Body of pancreas (tissue), 4 donors: ENCODE data around the gene SGCD. TPM values are rescaled to one million over a fixed set of nuclear protein-coding genes. Genes with fewer than 3 reads are reported as not detected.

ENCODE experiments used
- ATAC-seq: fragments of 150-250 bp; one replicate; pipeline ENCODE4 v1.9.1; 2016
- DNase-seq, 4 donors: peaks; one replicate each; pipeline ENCODE4 v3.0.0-alpha.2; 2019
- H3K27ac ChIP-seq, 4 donors: fragments of 200-600 bp; sonication (generic); 1 replicate in 3 of 4; 2 replicates in 1 of 4; pipeline versions ENCODE4 v1.5.1 to v1.6.1; 2016 to 2019; ENCODE audit warnings: mild to moderate bottlenecking in 1 of 4, mixed read lengths in 1 of 4, moderate library complexity in 1 of 4
- H3K27me3 ChIP-seq, 2 donors: fragments of 200-600 bp; sonication (generic); one replicate each; pipeline ENCODE4 v1.6.0; 2016; ENCODE audit warnings: mild to moderate bottlenecking in 1 of 2
- H3K36me3 ChIP-seq, 2 donors: fragments of 200-600 bp; sonication (generic); replicated peaks in 1 of 2; 2 replicates each; pipeline ENCODE4 v1.5.1; 2016; ENCODE audit warnings: low read depth in 2 of 2; ENCODE audit not compliant: insufficient read depth in 1 of 2
- H3K4me1 ChIP-seq: fragments of 200-600 bp; sonication (generic); one replicate; pipeline ENCODE4 v1.6.0; 2016
- H3K4me3 ChIP-seq, 2 donors: fragments of 200-600 bp; sonication (generic); 1 replicate in 1 of 2; 2 replicates in 1 of 2; pipeline ENCODE4 v1.5.1; 2016 to 2019
- H3K9me3 ChIP-seq, 3 donors: fragments of 200-600 bp; sonication (generic); 1 replicate in 2 of 3; 2 replicates in 1 of 3; pipeline ENCODE4 v1.5.1; 2016
- POLR2A ChIP-seq, 3 donors: fragments of 450-650 bp; IDR thresholded peaks; one replicate each; pipeline ENCODE4 v1.6.1; 2016; ENCODE audit warnings: antibody characterized with exemption in 3 of 3, mild to moderate bottlenecking in 2 of 3
- WGBS, 2 donors: methylation state at CpG; one replicate each; pipeline ENCODE4 v1.1.5; 2017; 5-methylcytosine and 5-hydroxymethylcytosine counted together
- intact Hi-C: fragments of 100-400 bp; cut with DNase I; formaldehyde crosslinking; loops from one replicate; pipeline ENCODE4 v1.15.1; 2023
- total RNA-seq, 2 donors: library from RNA; depleted of rRNA; stranded (reverse); fragments of >200 nt; gene quantifications; one replicate each; pipeline ENCODE4 v1.1.0, GENCODE V29; 2016
- TF ChIP-seq, protein P1 (sequence below), 7 experiments: fragments of 450-650 bp in 4 of 7; fragments of 200-600 bp in 3 of 7; sonication (generic) in 3 of 7; IDR thresholded peaks; one replicate each; pipeline ENCODE4 v1.5.1; 2016 to 2019; ENCODE audit warnings: antibody characterized with exemption in 7 of 7

The SGCD gene
- total RNA-seq, 2 donors from 2014 or later: 0.66 to 2.6 TPM

GRCh38 chr5:156585999-156586398 is 259.0 kb downstream of the SGCD start:
- TF ChIP-seq, protein P1, sequence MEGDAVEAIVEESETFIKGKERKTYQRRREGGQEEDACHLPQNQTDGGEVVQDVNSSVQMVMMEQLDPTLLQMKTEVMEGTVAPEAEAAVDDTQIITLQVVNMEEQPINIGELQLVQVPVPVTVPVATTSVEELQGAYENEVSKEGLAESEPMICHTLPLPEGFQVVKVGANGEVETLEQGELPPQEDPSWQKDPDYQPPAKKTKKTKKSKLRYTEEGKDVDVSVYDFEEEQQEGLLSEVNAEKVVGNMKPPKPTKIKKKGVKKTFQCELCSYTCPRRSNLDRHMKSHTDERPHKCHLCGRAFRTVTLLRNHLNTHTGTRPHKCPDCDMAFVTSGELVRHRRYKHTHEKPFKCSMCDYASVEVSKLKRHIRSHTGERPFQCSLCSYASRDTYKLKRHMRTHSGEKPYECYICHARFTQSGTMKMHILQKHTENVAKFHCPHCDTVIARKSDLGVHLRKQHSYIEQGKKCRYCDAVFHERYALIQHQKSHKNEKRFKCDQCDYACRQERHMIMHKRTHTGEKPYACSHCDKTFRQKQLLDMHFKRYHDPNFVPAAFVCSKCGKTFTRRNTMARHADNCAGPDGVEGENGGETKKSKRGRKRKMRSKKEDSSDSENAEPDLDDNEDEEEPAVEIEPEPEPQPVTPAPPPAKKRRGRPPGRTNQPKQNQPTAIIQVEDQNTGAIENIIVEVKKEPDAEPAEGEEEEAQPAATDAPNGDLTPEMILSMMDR (IDR thresholded peaks at IDR 0.05): no peak
- no peak for TF ChIP-seq POLR2A (IDR thresholded peaks at IDR 0.05)
- H3K4me1 ChIP-seq: no peaks in the 10 kb centered on the region
- ATAC-seq: no peak
- 53 to 68% methylated on average over 4 of the region's 4 CpGs for WGBS, 2 donors
- intact Hi-C loops: no loop called here
- H3K4me3 ChIP-seq: no peak overlapping the region
- no peak overlapping the region for H3K27ac ChIP-seq
- H3K36me3 ChIP-seq: no peaks in the 10 kb centered on the region
- no peaks in the 10 kb centered on the region for H3K9me3 ChIP-seq
- H3K27me3 ChIP-seq: no peaks in the 10 kb centered on the region
- no peak for DNase-seq

- ATAC-seq (no peak), DNase-seq (no peak)
- Histone ChIP-seq H3K27ac (no peak overlapping the region), H3K9me3 (no peaks in the 10 kb centered on the region), H3K36me3 (no peaks in the 10 kb centered on the region), H3K27me3 (no peaks in the 10 kb centered on the region), H3K4me1 (no peaks in the 10 kb centered on the region), H3K4me3 (no peak overlapping the region)
- WGBS, 2 donors: 25% methylated on average over 2 of the region's 2 CpGs
- no peak for TF ChIP-seq POLR2A (IDR thresholded peaks at IDR 0.05)
- TF ChIP-seq, protein P1 (IDR thresholded peaks at IDR 0.05): no peak
- intact Hi-C loops: no loop called here
These were observed 260.0 kb downstream of the SGCD start for GRCh38 chr5:156587012-156587411.

DNA sequence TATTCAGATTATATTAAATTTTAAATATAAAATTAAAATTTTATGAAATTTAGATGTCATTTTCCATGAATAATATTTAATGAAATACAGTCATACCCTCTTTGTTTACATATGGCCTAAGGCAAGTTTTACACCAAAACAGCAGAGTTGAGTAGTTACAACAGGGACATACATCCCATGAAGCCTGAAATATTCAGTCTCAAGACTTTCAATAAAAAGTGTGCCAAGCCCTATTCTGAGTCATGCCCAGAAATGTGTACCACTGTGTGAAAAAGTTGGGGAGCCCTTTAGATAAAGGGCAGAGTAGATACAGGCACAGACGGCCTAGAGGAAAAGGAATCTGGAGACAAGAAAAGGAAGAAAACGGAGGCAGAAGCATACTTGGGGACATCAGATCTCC is 261.3 kb downstream of the SGCD start:
- Histone ChIP-seq H3K36me3 (no peaks in the 10 kb centered on the region), H3K27ac (no peak overlapping the region), H3K27me3 (no peaks in the 10 kb centered on the region), H3K9me3 (no peaks in the 10 kb centered on the region), H3K4me3 (no peak overlapping the region), H3K4me1 (no peaks in the 10 kb centered on the region)
- intact Hi-C loops: no loop called here
- DNase-seq (no peak), ATAC-seq (no peak)
- 59 to 71% methylated on average over 2 of the region's 2 CpGs for WGBS, 2 donors
- TF ChIP-seq POLR2A (IDR thresholded peaks at IDR 0.05): no peak
- TF ChIP-seq, protein P1 (IDR thresholded peaks at IDR 0.05): no peak

DNA sequence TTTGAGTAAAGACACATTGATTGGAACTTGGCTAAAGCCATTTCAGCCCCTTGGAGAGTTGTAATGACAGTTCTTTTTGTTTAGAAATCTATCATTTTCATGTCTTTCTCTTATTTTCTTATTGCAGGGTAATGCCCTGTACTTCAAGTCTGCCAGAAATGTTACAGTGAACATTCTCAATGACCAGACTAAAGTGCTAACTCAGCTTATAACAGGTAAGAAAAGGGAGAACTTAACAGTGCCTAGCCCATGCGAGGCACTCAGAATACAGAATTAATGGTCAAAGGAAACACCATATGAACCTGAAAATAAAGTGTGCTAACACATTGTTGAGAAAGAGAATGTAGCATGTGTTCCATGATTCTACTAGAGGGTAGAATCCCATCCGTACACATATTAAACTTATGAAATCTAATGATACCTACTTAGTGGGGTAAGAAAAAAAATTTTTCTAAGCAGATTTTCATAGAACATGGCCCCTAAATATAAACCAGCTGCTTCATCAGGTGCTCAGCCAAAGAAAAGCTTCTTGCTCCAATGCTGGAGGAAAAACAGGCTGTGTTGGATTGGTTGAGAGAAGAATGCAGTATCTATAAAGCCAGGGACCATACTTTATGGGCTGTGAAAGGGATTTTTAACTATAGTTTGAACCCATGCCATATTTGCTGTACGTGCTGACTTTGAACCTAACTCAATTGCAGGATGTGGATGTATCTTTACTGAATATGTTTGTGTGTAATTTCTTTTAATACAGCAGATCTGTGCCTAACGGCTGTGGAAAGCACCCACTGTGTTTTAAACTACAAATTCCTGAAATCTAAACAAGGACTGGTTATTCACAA is 262.4 kb downstream of the SGCD start:
- H3K4me1 ChIP-seq: no peaks in the 10 kb centered on the region
- 43 to 44% methylated on average over 4 of the region's 4 CpGs for WGBS, 2 donors
- H3K27me3 ChIP-seq: no peaks in the 10 kb centered on the region
- no peak overlapping the region for H3K4me3 ChIP-seq
- H3K9me3 ChIP-seq: no peaks in the 10 kb centered on the region
- DNase-seq: no peak
- H3K27ac ChIP-seq: no peak overlapping the region
- TF ChIP-seq, protein P1 (IDR thresholded peaks at IDR 0.05): no peak
- TF ChIP-seq POLR2A (IDR thresholded peaks at IDR 0.05): no peak
- intact Hi-C loops: no loop called here
- no peak for ATAC-seq
- H3K36me3 ChIP-seq: no peaks in the 10 kb centered on the region

DNA sequence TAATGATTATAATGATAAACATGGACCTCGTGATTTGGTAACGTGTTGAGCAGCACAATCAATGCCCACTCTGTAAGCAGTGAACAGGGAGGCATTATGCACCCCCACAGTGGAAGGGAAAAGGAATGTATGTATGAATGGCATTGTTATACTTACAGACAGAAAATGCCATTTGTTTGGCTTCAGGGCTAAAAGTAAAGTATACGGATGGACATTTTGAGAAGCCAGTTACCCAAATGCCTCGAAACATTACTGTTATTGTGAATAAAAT is 262.9 kb downstream of the SGCD start:
- Histone ChIP-seq H3K27ac (no peak overlapping the region), H3K4me1 (no peaks in the 10 kb centered on the region), H3K4me3 (no peak overlapping the region), H3K9me3 (no peaks in the 10 kb centered on the region), H3K36me3 (no peaks in the 10 kb centered on the region), H3K27me3 (no peaks in the 10 kb centered on the region)
- intact Hi-C loops: no loop called here
- DNase-seq (no peak), ATAC-seq (no peak)
- WGBS, 2 donors: 38 to 43% methylated on average over 4 of the region's 4 CpGs
- TF ChIP-seq POLR2A (IDR thresholded peaks at IDR 0.05): no peak
- TF ChIP-seq, protein P1 (IDR thresholded peaks at IDR 0.05): no peak
